ENCODE measurements around the gene CYLD. TPM values are rescaled to one million over a fixed set of nuclear protein-coding genes. Genes with fewer than 3 reads are reported as not detected.
A peak's percentile ranks its signal among the peaks of the same experiment; 100 is the strongest.

The CYLD gene
- total RNA-seq, 1 experiment from 2014 or later, result 11.9 TPM

GRCh38 chr16:50804290-50804907, 62.5 kb downstream of the CYLD start:
- Histone ChIP-seq H4K20me1 (ENCODE audit: insufficient read depth) (no peaks in the 10 kb centered on the region), H3K9me2 (ENCODE audit: insufficient read depth) (no peaks in the 10 kb centered on the region), H3K27me3 (ENCODE audit: insufficient read depth, low read length) (no peaks in the 10 kb centered on the region), H3K4me1 (ENCODE audit: control insufficient read depth in 1 of 2, insufficient read depth in 2 of 2, low read length in 2 of 2) (peaks cover 0 to 3% of the 10 kb centered on the region in 2 experiments; a peak in 1 of 4 replicates), H3K9ac (ENCODE audit: low read length) (no peak overlapping the region), H3K27ac (ENCODE audit: low read depth, low read length) (no peak overlapping the region), H3K4me3 (replicated peaks in 1 of 2; ENCODE audit: low read depth in 1 of 2, low read length in 2 of 2) (no peak overlapping the region), H3K4me2 (ENCODE audit: low read length) (no peak overlapping the region), H3K36me3 (ENCODE audit: control insufficient read depth in 1 of 2, insufficient read depth in 2 of 2, low read length in 2 of 2) (no peaks in the 10 kb centered on the region), H3K9me3 (ENCODE audit: control insufficient read depth in 1 of 2, insufficient read depth in 1 of 2, low read depth in 1 of 2, low read length in 2 of 2) (no peaks in the 10 kb centered on the region), H3K79me2 (ENCODE audit: insufficient read depth, low read length) (no peaks in the 10 kb centered on the region), H2AFZ (ENCODE audit: low read depth, low read length, poor library complexity, severe bottlenecking) (no peak overlapping the region)
- POLR2A ChIA-PET, result no interaction called here
- ATAC-seq (no peak), DNase-seq (ENCODE audit: low read depth, low spot score) (no peak)
- CTCF ChIA-PET, result no interaction called here
- TF ChIP-seq JUND (IDR thresholded peaks at IDR 0.05) (no peak), FOSL1 (IDR thresholded peaks at IDR 0.05; ENCODE audit: low read depth) (no peak), EZH2phosphoT487 (IDR thresholded peaks at IDR 0.05; ENCODE audit: borderline replicate concordance) (no peak), ZNF274 (IDR thresholded peaks at IDR 0.05; ENCODE audit: low read depth, low read length) (no peak)
- no TSS peak for BruUV-seq (replicated peaks)
- intact Hi-C loops (cut with micrococcal nuclease), result loop anchor here (2.0 kb wide), 1 partner anchor 590 kb away; no protein-coding TSS in a partner anchor
- RAD21 ChIA-PET (ENCODE audit: low non-redundant PET in 1 of 2, low total read pairs in 2 of 2, uncharacterized antibody in 2 of 2, unreplicated experiment in 2 of 2), result no interaction called here

DNA sequence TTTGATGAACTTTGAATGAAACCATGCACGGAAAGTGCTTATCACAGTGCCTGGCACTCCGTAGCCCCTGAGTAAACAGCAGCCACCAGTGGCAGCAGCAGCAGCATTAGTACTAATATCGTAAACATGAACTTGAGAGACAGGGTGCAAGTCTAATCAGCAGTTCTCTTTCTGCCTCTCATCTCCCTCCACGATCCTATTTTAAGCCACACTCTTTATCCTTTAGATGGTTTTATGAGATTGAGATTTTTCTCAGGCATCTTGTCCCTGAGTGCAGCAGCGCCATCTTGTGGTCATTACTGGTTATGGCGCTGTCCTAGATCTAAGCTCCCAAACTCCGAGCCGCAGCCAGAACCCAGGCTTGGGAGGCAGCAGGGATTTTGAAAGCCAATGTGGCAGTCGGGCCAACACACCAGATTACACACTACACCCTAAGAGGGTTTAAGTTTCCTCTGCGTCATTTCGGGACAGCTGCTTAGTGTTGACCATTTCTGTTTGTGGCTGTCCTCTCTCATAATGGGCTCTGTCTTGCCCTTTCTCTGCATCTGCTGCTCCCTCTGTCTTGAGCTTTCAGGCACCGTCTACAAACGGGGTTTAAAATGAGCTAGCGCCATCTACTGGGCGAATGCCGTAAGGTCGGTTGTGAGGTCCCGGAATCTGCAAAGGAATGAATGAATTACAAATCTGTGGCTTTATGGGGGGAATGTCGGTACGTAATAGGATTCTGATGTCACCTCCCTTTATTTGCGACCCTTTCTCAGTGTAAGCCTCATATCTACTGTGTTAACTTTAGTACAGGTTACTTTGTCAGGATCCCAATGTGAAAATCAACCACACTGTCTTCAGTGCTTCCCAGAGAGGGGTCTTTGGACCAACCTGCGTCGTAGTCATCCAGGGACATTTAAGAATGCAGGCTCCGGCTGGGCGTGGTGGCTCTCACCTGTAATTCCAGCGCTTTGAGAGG, 64.5 kb downstream of the CYLD start:
- ChIA-PET POLR2A (interaction anchor here (0.8 to 1.0 kb wide), 2 partner anchors 138 to 437 kb away, joined by 4 read pairs; partner anchors contain the start of gene BRD7), CTCF (interaction anchor here (0.7 to 2.6 kb wide), 80 partner anchors 8 to 1176 kb away, joined by 3 to 62 read pairs (median 4); partner anchors contain the start of genes ADCY7, BRD7, CNEP1R1 and CYLD), RAD21 (ENCODE audit: low non-redundant PET in 1 of 2, low total read pairs in 2 of 2, uncharacterized antibody in 2 of 2, unreplicated experiment in 2 of 2) (interaction anchor here (1.0 to 1.2 kb wide), 11 partner anchors 78 to 479 kb away, joined by 3 to 12 read pairs (median 5); no protein-coding TSS in a partner anchor)
- Histone ChIP-seq H2AFZ (ENCODE audit: low read depth, low read length, poor library complexity, severe bottlenecking) (peak overlapping the region; percentile 33), H3K4me2 (ENCODE audit: low read length) (peak overlapping the region; percentile 86), H3K9me3 (ENCODE audit: control insufficient read depth in 1 of 2, insufficient read depth in 1 of 2, low read depth in 1 of 2, low read length in 2 of 2) (no peaks in the 10 kb centered on the region), H4K20me1 (ENCODE audit: insufficient read depth) (no peaks in the 10 kb centered on the region), H3K36me3 (ENCODE audit: control insufficient read depth in 1 of 2, insufficient read depth in 2 of 2, low read length in 2 of 2) (no peaks in the 10 kb centered on the region), H3K4me1 (ENCODE audit: control insufficient read depth in 1 of 2, insufficient read depth in 2 of 2, low read length in 2 of 2) (peaks cover 0 to 3% of the 10 kb centered on the region in 2 experiments; a peak in 1 of 4 replicates), H3K27ac (ENCODE audit: low read depth, low read length) (no peak overlapping the region), H3K27me3 (ENCODE audit: insufficient read depth, low read length) (no peaks in the 10 kb centered on the region), H3K79me2 (ENCODE audit: insufficient read depth, low read length) (no peaks in the 10 kb centered on the region), H3K9ac (ENCODE audit: low read length) (no peak overlapping the region), H3K9me2 (ENCODE audit: insufficient read depth) (no peaks in the 10 kb centered on the region), H3K4me3 (replicated peaks in 1 of 2; ENCODE audit: low read depth in 1 of 2, low read length in 2 of 2) (peak overlapping the region; percentile 35 to 50)
- ATAC-seq (peak; percentile 96), DNase-seq (ENCODE audit: low read depth, low spot score) (peak; percentile 86)
- intact Hi-C loops (cut with micrococcal nuclease), result loop anchor here (1.0 kb wide), 4 partner anchors 135 to 483 kb away; no protein-coding TSS in a partner anchor
- BruUV-seq (replicated peaks), result no TSS peak
- TF ChIP-seq, protein P1, sequence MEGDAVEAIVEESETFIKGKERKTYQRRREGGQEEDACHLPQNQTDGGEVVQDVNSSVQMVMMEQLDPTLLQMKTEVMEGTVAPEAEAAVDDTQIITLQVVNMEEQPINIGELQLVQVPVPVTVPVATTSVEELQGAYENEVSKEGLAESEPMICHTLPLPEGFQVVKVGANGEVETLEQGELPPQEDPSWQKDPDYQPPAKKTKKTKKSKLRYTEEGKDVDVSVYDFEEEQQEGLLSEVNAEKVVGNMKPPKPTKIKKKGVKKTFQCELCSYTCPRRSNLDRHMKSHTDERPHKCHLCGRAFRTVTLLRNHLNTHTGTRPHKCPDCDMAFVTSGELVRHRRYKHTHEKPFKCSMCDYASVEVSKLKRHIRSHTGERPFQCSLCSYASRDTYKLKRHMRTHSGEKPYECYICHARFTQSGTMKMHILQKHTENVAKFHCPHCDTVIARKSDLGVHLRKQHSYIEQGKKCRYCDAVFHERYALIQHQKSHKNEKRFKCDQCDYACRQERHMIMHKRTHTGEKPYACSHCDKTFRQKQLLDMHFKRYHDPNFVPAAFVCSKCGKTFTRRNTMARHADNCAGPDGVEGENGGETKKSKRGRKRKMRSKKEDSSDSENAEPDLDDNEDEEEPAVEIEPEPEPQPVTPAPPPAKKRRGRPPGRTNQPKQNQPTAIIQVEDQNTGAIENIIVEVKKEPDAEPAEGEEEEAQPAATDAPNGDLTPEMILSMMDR (IDR thresholded peaks at IDR 0.05 in 2 of 3, conservative IDR thresholded peaks at IDR 0.05 in 1 of 3; ENCODE audit: borderline replicate concordance in 1 of 3, insufficient read depth in 1 of 3, low read depth in 2 of 3, low read length in 2 of 3), result peak; percentile 77 to 97 (median 93)
- TF ChIP-seq SIN3A (IDR thresholded peaks at IDR 0.05; ENCODE audit: low read depth), result no peak
- TF ChIP-seq CBX3 (IDR thresholded peaks at IDR 0.05; ENCODE audit: low read depth), result no peak; the same call in 1 of the 2 replicates
- TF ChIP-seq POLR2AphosphoS5 (IDR thresholded peaks at IDR 0.05; ENCODE audit: low read depth, low read length), result no peak
- TF ChIP-seq, protein P2, sequence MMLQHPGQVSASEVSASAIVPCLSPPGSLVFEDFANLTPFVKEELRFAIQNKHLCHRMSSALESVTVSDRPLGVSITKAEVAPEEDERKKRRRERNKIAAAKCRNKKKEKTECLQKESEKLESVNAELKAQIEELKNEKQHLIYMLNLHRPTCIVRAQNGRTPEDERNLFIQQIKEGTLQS (IDR thresholded peaks at IDR 0.05), result no peak
- TF ChIP-seq, protein P3, sequence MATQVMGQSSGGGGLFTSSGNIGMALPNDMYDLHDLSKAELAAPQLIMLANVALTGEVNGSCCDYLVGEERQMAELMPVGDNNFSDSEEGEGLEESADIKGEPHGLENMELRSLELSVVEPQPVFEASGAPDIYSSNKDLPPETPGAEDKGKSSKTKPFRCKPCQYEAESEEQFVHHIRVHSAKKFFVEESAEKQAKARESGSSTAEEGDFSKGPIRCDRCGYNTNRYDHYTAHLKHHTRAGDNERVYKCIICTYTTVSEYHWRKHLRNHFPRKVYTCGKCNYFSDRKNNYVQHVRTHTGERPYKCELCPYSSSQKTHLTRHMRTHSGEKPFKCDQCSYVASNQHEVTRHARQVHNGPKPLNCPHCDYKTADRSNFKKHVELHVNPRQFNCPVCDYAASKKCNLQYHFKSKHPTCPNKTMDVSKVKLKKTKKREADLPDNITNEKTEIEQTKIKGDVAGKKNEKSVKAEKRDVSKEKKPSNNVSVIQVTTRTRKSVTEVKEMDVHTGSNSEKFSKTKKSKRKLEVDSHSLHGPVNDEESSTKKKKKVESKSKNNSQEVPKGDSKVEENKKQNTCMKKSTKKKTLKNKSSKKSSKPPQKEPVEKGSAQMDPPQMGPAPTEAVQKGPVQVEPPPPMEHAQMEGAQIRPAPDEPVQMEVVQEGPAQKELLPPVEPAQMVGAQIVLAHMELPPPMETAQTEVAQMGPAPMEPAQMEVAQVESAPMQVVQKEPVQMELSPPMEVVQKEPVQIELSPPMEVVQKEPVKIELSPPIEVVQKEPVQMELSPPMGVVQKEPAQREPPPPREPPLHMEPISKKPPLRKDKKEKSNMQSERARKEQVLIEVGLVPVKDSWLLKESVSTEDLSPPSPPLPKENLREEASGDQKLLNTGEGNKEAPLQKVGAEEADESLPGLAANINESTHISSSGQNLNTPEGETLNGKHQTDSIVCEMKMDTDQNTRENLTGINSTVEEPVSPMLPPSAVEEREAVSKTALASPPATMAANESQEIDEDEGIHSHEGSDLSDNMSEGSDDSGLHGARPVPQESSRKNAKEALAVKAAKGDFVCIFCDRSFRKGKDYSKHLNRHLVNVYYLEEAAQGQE (IDR thresholded peaks at IDR 0.05; ENCODE audit: low read depth), result no peak
- TF ChIP-seq SP1 (IDR thresholded peaks at IDR 0.05; ENCODE audit: low read depth), result no peak
- no peak for TF ChIP-seq SRF (IDR thresholded peaks at IDR 0.05; ENCODE audit: low read depth)
